Bone marrow (tissue), 2 donors: Measurements from ENCODE around the gene PRMT5.
"Not testable (repeated sequence)": the region's sequence is repeated elsewhere in the genome, so short reads cannot be mapped to it uniquely, and the experiment has no call there.

Experiments used
- DNase-seq, 2 donors: peaks; one replicate each; lab custom pipeline; 2025; lab: John Stamatoyannopoulos, UW

Gene PRMT5

DNA sequence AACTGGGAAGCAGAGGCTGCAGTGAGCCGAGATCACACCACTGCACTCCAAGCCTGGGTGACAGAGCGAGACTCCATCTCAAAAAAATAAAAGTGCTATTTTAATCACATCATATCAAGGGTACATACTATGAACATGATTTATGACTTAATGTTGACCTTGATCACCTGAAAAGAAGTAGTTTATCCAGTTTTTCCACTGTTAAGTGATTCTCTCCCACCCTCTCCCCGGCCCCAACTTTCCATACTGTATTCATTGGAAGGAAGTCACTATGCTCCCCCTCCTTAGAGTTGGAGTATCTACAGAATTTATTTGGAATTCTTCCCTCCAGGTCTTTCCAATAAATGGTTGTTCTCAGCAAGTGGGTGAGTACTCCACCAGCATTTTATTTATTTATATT, 3.0 kb upstream of the PRMT5 start:
- no peak for DNase-seq

DNA sequence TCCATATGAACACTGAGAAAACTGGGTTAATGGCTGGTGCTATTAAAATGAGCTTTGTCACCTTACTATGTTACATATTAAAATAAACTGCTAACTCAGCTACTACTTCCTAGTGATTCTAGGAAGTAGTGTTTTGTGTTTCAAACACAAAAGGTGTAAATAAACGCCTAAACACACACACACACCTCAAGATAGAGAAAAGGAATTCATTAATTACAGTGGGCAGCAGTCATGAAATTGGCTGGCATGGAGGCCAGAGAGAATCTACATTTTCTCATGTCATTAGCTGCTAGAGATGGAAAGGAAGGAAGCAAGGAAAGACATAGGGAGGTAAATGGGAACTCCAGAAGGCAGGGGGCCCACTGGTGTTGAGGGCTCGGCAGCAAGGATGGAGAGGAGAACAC, 787 bp upstream of the PRMT5 start:
- no peak for DNase-seq

DNA sequence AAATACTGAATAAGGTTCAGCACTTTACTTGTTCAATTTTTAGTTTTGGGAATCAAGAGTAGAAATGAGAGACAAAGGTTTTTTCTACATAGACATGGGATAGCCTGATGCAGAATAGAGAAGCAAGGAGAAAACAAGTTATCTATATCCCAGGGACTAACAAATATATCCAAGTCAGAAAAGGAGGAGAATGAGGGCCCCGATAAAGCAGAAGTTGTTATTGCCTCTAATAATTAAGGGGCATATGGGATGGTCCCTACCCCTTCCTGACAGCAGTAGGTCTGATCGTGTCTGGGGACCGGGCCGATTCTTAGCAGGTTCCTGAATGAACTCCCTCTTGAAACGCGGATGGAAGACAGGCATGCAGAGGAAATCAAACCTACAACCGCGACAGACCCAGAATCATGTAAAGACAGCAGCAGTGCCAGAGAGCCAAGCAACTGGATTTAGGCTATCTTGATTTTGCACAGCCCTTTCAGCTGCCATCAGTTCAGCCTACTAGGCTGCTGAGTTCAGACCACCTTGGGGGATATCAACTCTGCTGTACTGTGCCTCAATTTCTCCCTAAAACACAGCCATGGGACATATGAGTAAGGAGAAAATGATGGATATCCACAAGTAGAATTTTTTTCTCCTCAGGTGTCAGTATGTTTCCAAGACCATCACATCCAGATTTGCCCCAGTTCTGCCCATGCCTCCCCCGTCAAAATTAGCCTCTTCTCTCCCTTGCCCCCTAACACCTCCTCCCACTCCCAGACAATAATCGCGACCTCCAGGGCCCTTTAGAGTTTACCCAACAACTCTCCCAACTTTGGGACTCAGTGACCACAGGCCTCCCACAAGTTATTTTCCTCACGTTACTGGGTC, 706 bp downstream of the PRMT5 start:
- DNase-seq, result no peak

DNA sequence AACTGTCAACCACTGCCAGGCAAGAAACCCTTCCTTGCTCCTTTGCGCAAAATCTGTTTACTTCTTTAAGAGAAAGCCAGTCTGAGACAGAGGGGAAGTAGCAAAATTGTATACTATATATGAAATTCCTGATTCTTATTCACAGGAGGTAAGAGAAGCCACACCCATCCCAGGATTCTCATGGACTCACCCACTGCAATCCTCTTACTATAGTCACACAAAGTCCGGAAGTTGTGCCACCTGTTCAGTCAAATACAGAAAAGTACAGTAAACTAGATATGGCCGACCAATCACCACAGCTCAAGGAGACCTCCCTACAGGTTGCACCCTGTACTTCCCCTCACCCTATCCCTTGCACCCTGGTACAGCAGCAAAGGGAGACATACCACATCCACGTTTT, 2.9 kb downstream of the PRMT5 start:
- no peak for DNase-seq

DNA sequence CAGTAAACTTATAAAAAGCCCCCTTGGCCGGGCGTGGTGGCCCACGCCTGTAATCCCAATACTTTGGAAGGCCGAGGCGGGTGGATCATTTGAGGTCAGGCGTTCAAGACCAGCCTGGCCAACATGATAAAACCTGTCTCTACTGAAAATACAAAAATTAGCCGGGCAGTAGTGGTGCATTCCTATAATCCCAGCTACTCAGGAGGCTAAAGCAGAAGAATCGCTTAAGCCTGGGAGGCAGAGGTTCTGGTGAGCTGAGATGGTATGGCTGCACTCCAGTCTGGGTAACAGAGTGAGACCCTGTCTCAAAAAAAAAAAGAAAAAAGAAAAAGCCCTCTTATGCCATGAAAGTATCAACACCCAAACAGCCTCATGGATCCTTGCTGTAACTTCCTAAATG, 3.7 kb downstream of the PRMT5 start:
- no peak for DNase-seq

DNA sequence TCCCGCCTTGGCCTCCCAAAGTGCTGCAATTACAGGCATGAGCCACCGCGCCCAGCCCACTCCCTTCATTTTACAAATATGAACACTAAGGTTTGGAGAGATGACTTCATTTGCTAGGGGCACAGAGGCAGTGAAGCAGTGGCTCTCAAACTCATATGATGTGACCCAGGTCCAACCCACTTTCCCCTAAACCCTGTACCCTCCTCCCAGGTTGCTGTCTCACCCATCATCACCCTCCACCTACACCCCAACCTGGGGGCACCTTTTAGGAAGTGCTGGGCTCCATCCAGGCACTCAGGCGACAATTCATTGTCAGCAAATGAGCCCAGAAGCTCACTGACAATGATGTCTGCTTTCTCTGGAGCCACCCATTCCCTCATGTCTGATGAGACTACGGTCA, 5.4 kb downstream of the PRMT5 start:
- DNase-seq, result no peak

DNA sequence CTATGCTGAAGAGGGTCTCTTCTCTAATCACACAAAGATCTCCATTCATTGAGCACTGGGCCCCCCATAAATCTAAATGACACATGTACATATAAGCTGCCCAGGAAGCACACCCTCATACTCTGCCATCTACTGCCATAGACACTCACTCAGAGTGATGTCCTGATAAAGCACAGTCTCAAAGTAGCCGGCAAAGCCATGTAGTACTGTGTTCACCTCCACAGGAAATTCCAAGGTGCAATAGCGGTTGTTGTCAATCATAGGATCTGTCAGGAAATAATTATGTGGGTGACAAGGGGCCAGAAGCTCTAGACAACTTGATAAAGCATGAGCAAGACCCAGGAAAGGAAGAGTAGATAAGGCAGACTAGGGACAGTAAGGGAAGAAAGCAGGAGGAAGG, 6.9 kb downstream of the PRMT5 start:
- no peak for DNase-seq

DNA sequence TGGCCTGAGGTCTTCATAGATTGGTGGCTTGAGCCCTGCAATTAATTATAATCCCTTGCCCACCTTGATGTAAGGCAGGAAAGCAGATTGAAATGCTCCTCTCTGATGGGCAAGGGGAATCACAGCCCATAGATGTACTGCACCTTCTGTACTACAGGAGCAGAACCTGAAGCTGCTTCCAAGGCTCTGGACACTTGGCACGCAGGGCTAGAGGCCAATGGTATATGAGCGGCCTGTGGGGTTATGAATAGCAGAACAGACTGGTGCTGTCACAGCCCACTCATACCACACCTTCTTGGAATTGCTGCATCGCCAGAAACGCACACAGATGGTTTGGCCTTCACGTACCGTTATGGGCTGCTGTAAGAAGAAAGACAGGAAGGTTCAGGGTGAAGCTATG, 8.5 kb downstream of the PRMT5 start:
- no peak for DNase-seq

DNA sequence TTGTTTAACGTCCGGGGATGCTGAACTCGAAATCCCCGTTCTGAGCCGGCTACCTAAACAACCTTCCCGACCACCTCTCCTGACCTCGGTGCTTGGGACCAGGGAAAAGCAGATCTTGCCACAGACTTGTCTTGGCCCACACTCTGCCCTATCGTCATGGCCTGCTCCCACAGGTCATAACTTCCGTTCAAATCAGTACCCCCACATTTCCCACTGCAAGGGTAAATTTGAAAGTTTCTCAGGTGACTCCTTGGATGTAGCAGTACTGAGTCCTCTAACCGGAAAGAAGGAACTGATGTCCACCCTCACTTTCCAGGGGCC, 9.6 kb downstream of the PRMT5 start:
- no peak for DNase-seq

DNA sequence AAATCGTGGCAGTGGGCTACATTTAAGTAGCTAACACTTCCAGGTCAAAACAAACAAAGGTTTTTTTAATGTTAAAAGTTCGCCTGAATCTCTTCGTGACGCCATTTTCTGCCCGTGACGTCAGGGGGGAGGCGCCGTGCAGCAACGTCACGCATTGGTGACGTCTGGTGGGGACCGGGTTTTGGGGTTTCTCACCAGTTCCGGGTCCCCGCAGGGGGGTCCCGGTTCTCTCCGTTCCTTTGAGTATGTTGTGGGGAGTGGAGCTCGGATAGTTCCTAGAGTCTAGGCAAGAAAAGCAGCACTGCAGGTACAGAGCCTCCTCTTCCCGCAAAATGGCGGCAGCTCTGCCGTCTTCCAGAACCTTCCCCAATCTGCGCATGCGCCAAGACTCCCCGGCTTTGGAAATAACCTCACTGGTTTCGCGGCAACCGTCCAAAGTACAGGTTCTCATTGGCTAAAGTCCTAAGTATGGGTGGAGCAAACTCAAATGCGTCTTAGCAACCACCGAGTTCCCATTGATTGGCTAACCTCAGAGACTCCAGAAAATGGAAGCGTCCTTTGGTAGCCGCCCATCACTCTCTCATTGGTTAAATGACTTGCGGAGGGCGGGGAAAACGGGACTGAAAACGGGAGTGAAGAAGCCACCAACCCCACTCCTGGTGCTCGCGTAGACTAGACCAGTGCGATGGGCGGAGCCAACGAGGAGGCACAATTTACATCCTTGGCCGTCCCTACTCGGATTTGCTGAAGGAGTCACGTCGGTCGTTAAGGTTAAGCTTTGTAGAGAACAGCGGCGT, 10.2 kb downstream of the PRMT5 start, which contains the start of gene RBM23:
RBM23 (minus strand) TSS at position 346 of the 797 bp plus-strand sequence.
- peak; percentile 97 to 100 for DNase-seq

DNA sequence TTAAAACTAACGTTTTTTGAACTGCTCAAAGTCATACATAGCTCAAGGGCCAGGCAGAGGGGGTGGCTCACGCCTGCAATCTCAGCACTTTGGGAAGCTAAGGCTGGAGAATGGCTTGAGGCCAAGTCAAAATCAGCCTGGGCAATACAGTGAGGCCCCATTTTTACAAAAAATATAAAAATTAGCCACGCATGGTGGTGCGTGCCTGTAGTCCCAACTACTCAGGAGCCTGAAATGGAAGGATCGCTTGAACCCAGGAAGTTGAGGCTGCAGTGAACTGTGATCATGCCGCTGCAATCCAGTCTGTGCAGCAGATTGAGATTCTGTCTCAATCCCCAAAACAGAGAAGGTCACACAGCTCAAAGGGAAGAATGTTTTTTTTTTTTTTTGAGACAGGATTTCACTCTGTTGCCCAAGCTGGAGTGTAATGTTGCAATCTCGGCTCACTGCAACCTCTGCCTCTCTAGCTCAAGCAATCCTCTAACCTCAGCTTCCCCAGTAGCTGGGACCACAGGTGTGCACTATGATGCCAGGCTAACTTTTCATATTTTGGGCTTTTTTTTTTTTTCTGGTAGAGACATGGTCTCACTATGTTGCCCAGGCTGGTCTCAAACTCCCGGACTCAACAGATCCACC, 13.2 kb downstream of the PRMT5 start:
- DNase-seq, result no peak

DNA sequence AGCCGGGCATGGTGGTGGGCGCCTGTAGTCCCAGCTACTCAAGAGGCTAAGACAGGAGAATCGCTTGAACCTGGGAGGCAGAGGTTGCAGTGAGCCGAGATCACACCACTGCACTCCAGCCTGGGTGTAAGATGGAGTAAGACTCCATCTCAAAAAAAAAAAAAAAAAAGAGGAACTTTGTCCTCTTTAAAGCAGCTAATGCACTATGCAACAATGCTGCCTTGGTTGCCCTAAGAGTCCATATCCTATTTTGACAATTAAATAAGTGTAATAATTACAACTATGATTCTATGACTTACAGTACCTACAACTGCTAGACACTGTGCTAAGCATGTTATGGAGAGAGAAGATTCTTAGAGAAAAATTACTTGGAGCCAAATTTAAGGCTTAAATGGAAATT, 14.3 kb downstream of the PRMT5 start:
- not testable (repeated sequence) for DNase-seq

DNA sequence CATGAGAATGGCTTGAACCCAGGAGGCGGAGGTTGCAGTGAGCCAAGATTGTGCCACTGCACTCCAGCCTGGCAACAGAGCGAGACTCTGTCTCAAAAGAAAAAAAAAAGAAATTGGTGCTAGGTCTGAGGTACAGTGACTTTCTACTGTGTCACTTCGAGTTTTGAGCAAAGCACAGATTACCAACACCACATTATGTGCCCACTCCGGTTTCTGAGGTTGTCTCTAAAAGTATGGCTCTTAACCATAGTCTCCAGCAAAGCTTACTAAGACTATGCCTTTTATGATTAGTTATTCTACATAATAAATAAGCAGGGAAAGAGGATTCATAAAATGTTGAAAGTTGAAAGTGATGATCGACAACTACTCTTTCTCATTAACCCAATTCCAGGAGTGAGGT, 18.3 kb downstream of the PRMT5 start:
- no peak for DNase-seq

DNA sequence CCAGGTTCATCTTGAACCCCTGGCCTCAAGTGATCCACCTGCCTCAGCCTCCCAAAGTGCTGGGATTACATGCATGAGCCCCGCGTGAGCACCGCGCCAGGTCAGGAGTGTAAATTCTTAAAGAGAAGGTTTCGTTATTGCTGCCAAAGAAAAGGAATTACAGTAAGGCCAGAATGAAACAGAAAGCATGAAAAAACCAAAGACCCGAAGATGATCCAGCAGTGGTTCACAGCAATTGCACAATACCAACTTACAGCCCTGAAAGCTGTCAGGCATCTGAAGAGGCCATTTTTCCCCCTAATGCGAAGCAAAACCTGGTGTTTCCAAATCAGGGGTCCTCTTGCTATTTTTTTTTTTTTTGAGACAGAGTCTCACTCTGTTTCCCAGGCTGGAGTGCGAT, 20.6 kb downstream of the PRMT5 start:
- no peak for DNase-seq

DNA sequence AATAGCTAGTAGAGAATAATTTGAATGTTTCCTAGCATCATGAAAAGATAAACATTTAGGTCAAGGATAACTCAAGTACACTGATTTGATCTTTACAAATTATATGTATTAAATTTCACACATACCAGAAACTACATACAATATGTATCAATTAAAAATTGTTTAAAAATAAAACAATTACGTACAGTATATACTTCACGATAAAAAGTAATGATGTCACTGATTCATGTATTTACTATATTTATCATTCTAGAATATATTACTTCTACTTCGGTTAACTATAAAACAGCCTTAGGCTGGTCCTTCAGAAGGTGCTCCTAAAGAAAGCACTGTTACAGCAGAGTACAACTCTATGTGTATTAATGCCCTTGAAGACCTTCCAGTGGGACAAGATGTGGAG, 21.7 kb downstream of the PRMT5 start:
- no peak for DNase-seq

DNA sequence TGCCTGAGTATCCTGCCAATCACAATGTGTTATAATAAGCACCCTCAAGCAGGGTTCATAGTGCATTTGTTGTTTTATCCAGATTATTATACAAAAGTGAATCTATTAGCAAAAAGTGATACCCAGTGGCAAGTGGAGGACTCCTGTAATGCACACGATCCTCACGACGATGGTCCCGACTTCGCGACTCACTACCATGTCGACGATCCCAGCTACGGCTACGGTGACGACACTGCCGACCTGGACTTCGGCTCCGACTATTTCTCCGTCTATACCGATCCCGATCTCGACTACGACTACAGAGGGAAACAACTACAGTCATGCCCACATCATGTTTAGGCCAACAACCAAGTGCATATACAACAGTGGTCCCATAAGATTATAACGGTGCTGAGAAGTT, 23.1 kb downstream of the PRMT5 start:
- DNase-seq, result no peak

DNA sequence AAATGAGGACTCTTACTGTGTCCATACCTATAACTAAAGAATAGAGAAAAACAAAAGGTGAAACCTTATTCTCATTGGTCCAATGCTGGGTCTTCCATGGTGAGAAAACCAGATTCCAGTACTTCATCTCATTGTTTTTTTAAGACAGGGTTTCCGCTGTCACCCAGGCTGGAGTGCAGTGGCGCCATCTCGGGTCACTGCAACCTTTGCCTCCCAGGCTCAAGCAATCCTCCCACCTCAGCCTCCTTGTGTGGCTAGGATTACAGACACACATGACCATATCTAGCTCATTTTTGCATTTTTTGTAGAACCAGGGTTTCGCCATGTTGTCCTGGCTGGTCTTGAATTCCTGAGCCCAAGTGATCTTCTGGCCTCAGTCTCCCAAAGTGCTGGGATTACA, 23.5 kb downstream of the PRMT5 start:
- DNase-seq, result no peak

DNA sequence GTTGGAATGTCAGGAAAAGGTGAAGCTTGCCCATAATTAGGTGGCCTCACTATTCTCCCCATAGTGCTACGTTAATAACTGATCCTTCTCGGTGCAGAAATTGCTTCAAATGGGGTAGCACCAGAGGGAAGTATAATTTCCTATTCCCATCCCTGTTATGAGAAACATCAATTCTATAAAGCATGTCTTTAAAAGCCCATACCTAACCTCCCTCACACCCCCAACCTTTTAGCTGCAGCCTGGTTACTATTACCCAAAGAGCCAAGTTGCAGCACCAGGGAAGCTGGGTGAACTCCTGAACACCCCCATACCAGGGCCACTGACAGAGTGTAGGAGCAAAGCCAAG, 25.5 kb downstream of the PRMT5 start:
- no peak for DNase-seq

DNA sequence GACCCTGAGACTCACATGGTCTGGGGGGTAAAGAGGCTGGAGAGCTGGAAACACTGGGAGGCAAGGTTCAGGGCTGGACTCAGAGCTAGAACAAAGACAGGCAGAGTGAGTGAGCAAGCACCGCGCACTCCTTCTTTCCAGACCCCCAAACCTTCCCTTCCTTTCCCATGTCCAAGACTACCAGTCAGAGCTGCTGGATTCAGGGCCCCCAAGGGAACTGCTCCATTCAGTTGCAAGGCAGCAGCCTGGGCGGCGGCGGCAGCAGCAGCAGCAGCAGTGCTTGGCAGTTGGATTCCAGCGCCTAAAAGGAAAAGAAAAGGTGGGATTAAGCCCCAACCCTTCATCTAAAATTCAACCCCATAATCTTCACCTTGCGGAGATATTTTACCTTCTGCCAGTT, 27.4 kb downstream of the PRMT5 start:
- DNase-seq, result no peak

DNA sequence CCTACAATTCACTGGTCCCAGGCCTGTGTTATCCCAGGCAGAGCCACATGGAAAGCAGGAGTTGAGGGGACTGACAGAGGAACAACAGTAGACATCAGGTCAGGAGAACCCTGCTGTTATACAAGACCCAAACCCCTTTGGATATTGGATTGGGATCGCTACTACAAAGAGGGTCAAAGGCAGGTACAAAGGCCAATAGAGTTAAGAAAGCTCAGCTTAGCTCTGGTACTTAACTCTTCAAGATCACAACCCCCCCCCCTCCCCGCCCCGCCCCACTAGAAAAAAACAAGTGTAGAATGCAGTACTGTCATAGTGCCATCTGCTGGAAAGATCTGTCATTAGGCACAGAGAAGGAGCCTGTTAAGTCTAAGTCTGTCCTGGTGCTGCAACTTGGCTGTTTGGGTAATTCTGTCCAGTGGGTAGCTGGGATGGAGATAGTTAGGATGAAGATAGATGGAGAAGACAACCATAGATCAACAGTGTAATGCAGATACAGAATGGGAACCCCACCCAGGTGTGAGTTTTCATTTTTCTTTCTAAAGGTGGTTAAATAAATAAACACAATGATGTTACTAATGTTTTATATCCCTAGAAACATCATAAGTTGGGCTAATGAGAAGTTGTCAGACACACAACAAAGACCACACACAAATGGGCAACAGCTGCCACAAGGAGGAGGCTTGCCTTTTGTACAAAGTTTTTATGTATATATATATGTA, 28.9 kb downstream of the PRMT5 start:
- peak in 1 of 2 donors; percentile 62 for DNase-seq

DNA sequence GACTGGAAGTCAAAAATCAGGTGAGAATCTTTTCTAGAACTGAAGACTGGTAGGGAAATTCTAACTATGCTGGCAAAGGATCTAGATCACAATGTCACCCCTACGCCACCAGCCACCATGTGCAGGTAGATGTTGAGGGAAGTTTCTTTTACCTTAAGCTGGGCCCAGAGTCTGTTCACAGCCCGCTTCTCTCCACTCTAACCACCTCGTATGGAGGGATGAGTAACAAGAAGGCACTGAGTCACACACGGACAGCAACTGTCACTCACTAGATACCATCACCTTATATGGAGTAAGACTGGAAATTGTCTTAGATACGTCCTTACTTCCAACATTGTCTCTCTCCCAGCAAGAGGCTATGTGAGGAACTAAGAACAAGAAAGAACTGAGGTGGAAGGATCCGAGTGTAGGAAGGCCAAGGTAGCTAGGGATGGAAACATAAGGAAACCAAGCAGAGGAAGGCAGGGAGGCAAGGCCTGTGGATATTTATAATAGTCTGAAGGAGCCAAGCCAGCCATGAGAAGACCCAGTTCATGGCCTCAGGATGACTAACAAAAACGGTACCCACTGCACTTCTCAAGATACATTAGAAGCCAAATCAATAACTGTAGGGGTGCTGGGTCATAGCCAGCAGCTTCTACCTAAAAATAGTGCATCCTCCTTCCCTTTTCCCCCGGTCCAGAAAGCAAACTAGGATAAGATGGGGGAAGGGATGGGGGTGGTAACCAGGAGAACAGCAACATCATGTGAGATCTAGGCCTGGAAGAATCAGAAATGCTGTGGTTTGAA, 30.7 kb downstream of the PRMT5 start:
- DNase-seq, result no peak

DNA sequence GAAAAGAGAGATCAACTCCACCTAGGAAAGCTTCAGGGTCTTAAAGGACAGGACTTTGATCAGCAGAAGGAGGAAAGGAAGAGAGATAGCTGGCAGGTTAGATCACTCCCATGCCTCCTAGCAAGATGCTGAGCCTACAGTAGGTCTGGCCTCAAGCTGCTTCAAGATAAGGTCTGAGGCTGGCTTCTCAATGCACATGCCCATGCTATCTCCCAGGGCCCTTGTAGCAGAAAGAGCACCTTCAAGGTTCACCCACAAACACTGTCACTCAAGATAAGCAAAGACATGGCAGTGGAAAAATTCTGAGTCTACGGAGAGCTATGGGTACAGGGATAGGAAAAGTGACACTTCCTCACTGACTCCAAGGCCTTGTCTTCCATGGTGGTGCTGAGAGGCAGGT, 31.8 kb downstream of the PRMT5 start:
- no peak for DNase-seq
